HG02610 (cell line): ENCODE results near the gene PACSIN1.

ENCODE experiments used
- ATAC-seq: cut with Tn5 transposase; IDR thresholded peaks from one replicate; pipeline ENCODE4 v1.9.1; 2021; ENCODE audit warnings: mild to moderate bottlenecking, moderate library complexity; ENCODE audit not compliant: unreplicated experiment

Gene PACSIN1

GRCh38 chr6:34543421-34543820, 77.5 kb downstream of the PACSIN1 start:
- ATAC-seq, result no peak

GRCh38 chr6:34544052-34544604, 78.3 kb downstream of the PACSIN1 start:
- no peak for ATAC-seq

DNA sequence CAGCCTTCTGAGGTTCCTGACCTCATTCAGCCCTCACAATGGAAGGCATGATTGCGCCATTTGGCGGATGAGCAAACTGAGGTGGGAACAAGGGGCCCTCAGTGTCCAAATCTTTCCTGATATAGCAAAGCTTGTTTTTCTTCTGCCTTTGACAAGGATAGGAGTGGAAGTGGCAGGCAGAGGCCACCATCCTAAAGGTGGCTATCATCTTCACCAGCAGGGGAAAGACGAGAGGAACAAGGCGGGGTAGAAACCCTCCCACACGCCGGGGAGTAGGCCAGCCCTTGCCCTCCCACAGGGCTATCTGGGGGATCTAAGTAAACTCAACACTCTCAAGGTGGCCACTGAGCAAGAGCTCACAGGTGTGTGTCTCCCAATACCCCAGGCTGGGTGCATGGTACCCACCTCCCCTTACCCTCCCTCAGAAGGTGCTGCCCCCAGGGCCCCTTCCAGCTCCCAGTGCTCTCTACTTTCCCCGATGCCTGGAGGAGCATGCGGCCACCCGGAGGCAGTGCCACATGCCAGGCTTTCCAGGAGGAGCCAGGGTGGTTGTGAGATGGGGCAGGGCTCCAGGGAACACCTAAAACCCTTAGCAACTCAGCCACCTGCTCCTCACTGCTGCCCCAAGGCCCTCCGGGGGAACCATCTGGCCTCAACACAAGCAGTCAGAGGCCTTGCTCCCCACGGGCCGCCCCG, 79.0 kb downstream of the PACSIN1 start:
- no peak for ATAC-seq

DNA sequence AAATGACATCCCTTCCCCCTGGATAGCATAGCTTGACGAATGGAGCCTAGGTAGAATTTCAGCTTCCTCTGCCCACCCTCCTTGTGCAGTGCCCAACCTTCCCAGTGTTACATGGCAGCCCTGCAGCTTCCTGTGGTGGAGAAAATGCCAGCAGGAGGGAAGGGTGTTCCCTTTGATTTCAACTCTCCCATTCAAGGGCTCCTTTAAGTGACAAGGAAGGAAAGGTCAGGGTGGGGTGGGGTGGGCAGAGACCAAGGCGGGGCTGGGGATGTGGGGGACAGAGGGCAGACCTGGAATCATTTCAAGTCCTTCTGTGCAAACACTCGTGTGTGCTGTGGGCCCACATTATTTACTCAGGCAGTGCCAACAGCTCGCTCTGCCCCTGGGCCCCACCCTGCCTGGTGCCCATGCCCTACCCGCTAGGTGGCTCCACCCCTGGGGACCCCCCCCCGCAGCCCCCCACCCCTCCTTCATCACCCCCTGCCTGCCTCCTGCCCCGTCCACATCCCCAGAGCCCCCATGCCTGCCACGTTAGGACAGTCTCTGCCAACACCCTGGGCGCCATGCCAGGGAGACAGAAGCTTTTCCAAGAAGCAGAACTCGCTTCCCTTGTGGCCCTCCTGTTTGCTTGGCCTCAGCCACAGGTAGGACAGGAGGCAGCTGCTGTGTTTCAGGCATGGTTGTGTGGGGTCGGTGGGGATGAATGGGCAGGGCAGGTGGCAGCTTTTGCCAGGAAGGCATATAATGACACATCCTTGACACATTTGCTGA, 80.9 kb downstream of the PACSIN1 start:
- no peak for ATAC-seq

DNA sequence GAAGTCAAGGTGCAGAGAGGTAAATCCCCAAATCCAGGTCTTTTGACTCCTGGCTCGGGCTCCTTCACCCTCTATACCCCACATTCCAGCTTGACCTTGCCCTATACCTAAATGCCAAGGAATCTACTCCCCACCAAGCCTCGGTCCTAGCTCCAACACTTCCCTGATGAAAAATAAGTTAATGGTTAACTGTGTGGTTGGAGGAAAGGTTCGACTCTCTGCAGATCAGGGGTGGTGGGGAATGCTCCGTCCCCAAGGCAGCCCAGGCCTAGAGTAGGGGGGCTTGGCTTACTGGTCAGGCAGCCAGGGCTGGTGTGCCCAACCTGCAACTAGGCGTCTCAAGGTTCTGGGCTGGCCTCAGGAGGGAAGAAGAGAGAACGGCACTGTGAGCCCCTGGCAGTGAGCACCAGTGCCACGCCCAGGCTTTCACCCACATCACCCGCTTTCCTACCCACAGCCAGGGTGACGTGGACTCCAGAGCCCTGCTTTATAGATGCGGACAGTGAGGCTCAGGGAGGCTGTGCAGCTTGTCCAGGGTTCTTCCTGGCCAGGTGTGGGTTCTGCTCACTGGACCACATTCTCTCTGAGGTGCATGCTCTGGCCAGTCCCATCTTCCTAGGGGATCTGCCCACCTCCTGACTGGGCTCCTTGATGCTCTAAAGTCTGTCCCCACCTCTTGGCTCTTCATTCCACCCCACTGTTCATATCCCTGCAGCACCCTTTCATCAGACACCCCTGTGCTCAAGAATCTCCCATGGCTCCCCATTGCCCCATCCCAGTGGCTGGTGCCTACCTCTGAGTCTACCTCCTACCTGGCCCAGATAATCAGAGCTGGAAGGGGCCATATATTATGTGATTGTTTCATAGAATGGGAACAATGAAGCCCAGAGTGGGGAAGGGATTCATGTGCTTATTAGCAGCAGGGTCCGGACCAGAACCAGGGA, 82.1 kb downstream of the PACSIN1 start:
- no peak for ATAC-seq

- ATAC-seq, result no peak
Measured at GRCh38 chr6:34549026-34549803, 83.3 kb downstream of the PACSIN1 start.

DNA sequence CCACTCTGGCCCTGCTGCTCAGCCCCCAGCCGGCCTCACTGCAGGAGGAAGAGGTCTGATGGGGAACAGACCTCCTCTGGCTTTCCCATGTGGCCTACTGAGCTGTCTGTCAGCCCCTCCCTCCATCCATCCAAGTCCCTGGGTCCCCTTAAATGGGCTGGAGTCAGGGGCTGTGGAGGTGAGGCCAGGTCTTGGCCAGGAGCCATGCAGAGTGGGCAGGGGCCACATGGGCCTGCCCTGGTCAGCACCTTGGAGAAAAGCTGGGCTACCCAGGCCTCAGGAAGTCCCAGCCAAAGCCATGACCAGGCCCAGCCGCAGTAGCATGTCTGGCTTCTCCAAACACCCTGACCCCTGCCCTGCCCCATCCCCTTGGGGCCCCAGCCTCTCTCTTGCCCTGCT, 83.9 kb downstream of the PACSIN1 start:
- no peak for ATAC-seq

DNA sequence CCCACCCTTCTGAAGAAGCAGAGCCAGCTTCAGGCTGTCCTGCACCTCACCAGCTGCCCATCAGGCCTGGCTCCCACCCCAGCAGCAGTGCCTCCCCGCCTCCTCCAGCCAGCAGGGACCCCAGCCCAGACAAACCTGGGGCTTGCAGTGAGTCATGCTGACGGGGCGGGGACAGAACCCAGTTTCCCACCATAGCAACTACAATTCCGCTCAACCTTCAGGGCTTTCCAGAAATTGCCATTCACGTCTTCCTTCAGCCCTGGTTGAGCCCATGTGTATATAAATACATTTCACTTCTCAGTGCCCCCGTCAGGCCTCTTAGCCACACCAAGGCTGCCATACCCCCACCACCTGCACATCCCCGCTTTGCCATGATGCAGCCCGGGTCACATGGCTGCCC, 85.8 kb downstream of the PACSIN1 start:
- no peak for ATAC-seq

- no peak for ATAC-seq
Measured at GRCh38 chr6:34552620-34553019, 86.7 kb downstream of the PACSIN1 start.

GRCh38 chr6:34553146-34553545, 87.3 kb downstream of the PACSIN1 start:
- ATAC-seq, result no peak

GRCh38 chr6:34553750-34554149, 87.9 kb downstream of the PACSIN1 start:
- ATAC-seq, result no peak

- no peak for ATAC-seq
Measured at GRCh38 chr6:34554291-34555006, 88.6 kb downstream of the PACSIN1 start.

GRCh38 chr6:34555007-34555322, 89.1 kb downstream of the PACSIN1 start:
- no peak for ATAC-seq

GRCh38 chr6:34555328-34555727, 89.5 kb downstream of the PACSIN1 start:
- ATAC-seq, result no peak

DNA sequence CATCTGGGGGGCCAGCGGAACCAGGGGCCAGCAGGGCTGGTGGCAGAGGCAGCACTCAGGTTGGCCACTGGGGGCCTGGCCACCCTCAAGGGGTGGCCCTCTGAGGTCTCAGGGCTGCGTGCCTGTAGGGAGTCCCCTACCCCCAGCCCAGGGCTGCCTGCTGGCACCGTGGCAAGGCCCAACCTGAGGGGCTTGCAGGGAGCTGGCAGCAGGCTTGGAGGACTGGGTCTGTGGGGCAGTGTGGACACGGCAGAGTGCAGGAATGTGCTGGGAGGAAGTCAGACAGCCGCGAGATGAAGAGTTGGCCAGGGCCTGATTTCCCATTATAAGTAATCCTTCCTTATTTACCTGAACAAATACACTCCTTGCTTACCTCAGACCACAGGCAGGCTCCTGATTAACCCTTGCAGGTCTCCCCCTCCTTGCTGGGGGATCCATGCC, 90.2 kb downstream of the PACSIN1 start, which contains the start of gene SPDEF:
SPDEF (minus strand) TSS at position 299 of the 441 bp plus-strand sequence. CDS start 11,874 bp downstream, outside the sequence.
- no peak for ATAC-seq

GRCh38 chr6:34556493-34556892, 90.6 kb downstream of the PACSIN1 start:
- no peak for ATAC-seq

- no peak for ATAC-seq
Measured at GRCh38 chr6:34557228-34557627, 91.4 kb downstream of the PACSIN1 start.

DNA sequence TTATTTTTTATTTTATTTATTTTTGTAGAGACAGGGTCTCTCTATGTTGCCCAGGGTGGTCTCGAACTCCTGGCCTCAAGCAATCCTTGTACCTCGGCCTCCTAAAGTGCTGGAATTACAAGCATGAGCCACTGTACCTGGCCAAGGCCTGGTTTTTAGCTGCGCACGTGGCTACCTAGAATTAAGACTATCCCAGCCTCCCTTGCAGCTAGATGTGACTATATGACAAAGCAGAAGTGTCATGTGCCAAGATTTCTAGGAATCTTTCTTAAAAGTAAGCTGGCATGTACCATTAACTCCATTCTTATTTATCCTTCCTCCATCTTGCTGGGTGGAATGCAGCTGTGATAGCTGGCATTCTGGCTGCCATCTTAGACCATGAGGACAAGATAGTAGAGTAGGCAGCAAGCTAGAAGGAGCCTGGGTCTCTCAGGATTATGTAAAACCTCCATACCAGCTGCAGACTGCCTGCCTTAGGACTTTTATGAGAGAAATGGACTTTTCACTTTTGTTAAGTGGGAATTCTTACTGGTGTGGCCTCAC, 92.4 kb downstream of the PACSIN1 start:
- no peak for ATAC-seq

GRCh38 chr6:34559651-34560365, 93.9 kb downstream of the PACSIN1 start:
- no peak for ATAC-seq
